Measurements from ENCODE around the gene RNF227. TPM values are rescaled to one million over a fixed set of nuclear protein-coding genes. Genes with fewer than 3 reads are reported as not detected.

RNF227 gene
- total and polyA plus RNA-seq, 11 donors: 0.51 to 4.9 (median 0.88) TPM

DNA sequence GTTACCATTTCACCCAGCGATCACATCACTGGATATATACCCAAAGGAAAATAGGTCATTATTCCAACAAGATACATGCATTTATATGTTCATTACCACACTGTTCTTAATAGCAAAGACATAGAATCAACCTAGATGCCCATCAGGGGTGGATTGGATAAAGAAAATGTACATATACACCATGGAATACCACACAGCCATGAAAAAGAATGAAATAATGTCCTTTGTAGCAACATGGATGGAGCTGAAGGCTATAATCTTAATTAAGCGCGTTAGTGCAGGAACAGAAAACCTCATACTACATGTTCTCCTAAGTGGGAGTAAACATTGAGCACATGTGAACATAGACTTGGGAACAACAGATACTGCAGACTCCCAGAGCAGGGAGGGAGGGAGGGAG is 34.5 kb upstream of the RNF227 start:
- 64 to 85% (median 80%) methylated on average over 3 of the region's 3 CpGs for WGBS, 4 donors
- Histone ChIP-seq H3K27ac (no peak overlapping the region), H3K27me3 (no peaks in the 10 kb centered on the region), H3K9me3 (no peaks in the 10 kb centered on the region), H3K36me3 (peaks cover 4 to 49% (median 43%) of the 10 kb centered on the region in 9 donors), H3K4me3 (no peak overlapping the region), H3K4me1 (peaks cover 0 to 6% (median under 1%) of the 10 kb centered on the region in 12 donors)
- no peak for DNase-seq
- ATAC-seq: no peak
- intact Hi-C loops (cut with DNase I): no loop called here
- TF ChIP-seq, protein P1, sequence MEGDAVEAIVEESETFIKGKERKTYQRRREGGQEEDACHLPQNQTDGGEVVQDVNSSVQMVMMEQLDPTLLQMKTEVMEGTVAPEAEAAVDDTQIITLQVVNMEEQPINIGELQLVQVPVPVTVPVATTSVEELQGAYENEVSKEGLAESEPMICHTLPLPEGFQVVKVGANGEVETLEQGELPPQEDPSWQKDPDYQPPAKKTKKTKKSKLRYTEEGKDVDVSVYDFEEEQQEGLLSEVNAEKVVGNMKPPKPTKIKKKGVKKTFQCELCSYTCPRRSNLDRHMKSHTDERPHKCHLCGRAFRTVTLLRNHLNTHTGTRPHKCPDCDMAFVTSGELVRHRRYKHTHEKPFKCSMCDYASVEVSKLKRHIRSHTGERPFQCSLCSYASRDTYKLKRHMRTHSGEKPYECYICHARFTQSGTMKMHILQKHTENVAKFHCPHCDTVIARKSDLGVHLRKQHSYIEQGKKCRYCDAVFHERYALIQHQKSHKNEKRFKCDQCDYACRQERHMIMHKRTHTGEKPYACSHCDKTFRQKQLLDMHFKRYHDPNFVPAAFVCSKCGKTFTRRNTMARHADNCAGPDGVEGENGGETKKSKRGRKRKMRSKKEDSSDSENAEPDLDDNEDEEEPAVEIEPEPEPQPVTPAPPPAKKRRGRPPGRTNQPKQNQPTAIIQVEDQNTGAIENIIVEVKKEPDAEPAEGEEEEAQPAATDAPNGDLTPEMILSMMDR (IDR thresholded peaks at IDR 0.05): no peak
- TF ChIP-seq POLR2A (IDR thresholded peaks at IDR 0.05): no peak

DNA sequence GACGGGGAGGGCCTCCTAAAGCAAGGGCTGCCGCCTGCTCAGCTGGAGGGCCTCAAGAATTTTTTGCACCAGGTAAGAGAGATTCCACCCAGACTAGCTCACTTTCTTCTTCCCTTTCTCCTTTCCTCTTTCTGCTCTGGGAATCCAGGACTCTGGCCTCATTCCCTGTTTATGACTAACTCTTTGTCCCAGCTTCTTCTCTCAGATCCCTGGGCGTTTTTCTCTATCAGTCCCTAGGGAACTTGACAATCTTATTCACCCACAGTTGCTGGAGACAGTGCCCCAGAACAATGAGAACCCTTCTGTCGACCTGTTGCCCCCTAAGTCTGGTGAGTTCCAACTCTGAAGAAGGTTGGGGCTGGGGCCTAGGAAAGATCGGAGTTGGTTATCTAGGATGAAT is 31.6 kb upstream of the RNF227 start:
- no peak overlapping the region for H3K4me3 ChIP-seq
- WGBS, 4 donors: 80 to 88% (median 84%) methylated on average over 5 of the region's 5 CpGs
- peaks cover 4 to 76% (median 71%) of the 10 kb centered on the region in 9 donors for H3K36me3 ChIP-seq
- TF ChIP-seq POLR2A (IDR thresholded peaks at IDR 0.05): no peak
- TF ChIP-seq, protein P1 (IDR thresholded peaks at IDR 0.05): no peak
- no peak for ATAC-seq
- H3K27ac ChIP-seq: no peak overlapping the region
- DNase-seq: no peak
- H3K9me3 ChIP-seq: no peaks in the 10 kb centered on the region
- intact Hi-C loops (cut with DNase I): no loop called here
- H3K27me3 ChIP-seq: no peaks in the 10 kb centered on the region
- no peaks in the 10 kb centered on the region for H3K4me1 ChIP-seq

DNA sequence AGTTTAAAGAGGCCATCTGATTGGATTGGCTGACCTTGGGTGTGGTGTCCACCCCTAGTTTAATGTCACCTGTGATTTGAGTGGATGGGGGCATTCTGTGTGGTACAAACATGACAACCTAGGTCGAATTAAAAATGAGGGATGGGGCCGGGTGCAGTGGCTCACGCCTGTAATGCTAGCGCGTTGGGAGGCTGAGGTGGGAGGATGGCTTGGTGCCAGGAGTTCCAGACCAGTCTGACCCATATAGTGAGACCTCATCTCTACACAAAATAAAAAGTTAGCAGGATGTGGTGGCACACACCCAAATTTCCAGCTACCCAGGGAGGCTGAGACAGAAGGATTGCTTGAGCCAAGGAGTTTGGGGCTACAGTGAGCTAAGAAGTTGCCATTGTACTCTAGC is 30.4 kb upstream of the RNF227 start:
- no peaks in the 10 kb centered on the region for H3K27me3 ChIP-seq
- DNase-seq (no peak), ATAC-seq (no peak)
- H3K4me1 ChIP-seq: no peaks in the 10 kb centered on the region
- no peaks in the 10 kb centered on the region for H3K9me3 ChIP-seq
- peaks cover 4 to 87% (median 73%) of the 10 kb centered on the region in 9 donors for H3K36me3 ChIP-seq
- WGBS, 4 donors: 67 to 92% (median 84%) methylated on average over 5 of the region's 5 CpGs
- H3K27ac ChIP-seq: no peak overlapping the region
- no peak overlapping the region for H3K4me3 ChIP-seq
- intact Hi-C loops (cut with DNase I): no loop called here
- TF ChIP-seq, protein P1 (IDR thresholded peaks at IDR 0.05): no peak
- no peak for TF ChIP-seq POLR2A (IDR thresholded peaks at IDR 0.05)

- TF ChIP-seq, protein P1 (IDR thresholded peaks at IDR 0.05): no peak
- TF ChIP-seq POLR2A (IDR thresholded peaks at IDR 0.05): no peak
Observed at GRCh38 chr17:7945651-7946050, 29.6 kb upstream of the RNF227 start.

More at GRCh38 chr17:7945651-7946050, 29.6 kb upstream of the RNF227 start:
- Histone ChIP-seq H3K4me3 (no peak overlapping the region), H3K27me3 (no peaks in the 10 kb centered on the region), H3K27ac (no peak overlapping the region), H3K9me3 (no peaks in the 10 kb centered on the region), H3K36me3 (peaks cover 4 to 95% (median 81%) of the 10 kb centered on the region in 9 donors), H3K4me1 (no peaks in the 10 kb centered on the region)
- ATAC-seq (no peak), DNase-seq (no peak)
- 81 to 91% (median 89%) methylated on average over 7 of the region's 7 CpGs for WGBS, 4 donors
- intact Hi-C loops (cut with DNase I): no loop called here

Data from heart left ventricle (tissue), 16 donors.